Stimulated activated CD4-positive, alpha-beta T cell treated with anti-CD3 and anti-CD28 coated beads, Interleukin-1b, Interleukin-23, amount 100 ng/mL, for 24 hours (primary cell): ENCODE data around the gene PRPF8.
A peak's percentile ranks its signal among the peaks of the same experiment; 100 is the strongest.

ENCODE experiments used
- DNase-seq, 4 experiments: peaks; one replicate each; pipeline ENCODE4 v3.0.0-alpha.2; 2020; ENCODE audit warnings: low read depth in 4 of 4, low spot score in 1 of 4

PRPF8 gene

DNA sequence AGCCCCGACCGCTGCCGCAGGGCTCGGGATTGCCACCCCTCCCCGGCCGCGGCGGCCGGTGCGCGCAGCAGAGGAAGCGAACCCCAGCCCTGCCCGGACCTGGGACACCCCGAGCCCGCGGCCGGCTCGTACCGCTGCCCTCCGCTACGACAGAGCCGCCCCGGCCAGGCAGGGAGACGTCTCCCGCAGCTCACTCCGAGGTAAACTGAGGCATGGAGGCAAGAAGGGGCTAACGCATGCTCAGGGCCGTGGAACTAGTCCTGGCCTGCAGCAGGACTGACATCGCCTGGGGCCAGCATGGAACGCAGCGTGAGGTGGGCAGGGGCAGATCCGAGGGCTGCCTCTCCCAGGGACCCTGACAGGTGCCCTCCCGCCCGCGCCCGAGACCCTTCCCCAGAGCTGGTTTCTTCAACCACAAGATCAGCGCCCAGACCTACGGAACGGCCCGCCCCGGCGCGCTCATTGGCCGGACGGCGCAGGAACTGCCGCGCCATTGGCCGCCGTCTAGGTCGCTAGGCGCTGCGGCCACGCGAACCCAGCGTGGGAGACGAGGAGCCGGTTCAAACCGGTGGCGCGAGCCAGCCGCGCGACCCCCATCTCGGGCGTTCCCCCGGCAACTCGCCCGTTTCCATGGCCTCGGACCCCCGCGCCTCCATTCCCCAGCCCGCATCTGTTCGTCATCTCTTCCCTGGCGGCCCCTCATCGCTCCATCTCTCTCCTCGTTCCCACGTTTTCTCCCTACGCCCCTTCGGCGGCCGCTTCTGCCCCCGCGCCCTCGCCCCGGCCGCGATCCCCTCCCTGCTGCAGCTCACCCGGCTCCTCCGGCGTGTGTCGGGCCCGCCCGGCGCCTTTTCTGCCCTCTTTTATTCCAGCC lies 56.4 kb downstream of the PRPF8 start, which contains the start of gene SLC43A2:
TSS of gene SLC43A2 (minus strand) at position 853 of the 874 bp plus-strand sequence. CDS start 960 bp downstream, outside the sequence.
- DNase-seq, result peak; percentile 43 to 73 (median 60)

DNA sequence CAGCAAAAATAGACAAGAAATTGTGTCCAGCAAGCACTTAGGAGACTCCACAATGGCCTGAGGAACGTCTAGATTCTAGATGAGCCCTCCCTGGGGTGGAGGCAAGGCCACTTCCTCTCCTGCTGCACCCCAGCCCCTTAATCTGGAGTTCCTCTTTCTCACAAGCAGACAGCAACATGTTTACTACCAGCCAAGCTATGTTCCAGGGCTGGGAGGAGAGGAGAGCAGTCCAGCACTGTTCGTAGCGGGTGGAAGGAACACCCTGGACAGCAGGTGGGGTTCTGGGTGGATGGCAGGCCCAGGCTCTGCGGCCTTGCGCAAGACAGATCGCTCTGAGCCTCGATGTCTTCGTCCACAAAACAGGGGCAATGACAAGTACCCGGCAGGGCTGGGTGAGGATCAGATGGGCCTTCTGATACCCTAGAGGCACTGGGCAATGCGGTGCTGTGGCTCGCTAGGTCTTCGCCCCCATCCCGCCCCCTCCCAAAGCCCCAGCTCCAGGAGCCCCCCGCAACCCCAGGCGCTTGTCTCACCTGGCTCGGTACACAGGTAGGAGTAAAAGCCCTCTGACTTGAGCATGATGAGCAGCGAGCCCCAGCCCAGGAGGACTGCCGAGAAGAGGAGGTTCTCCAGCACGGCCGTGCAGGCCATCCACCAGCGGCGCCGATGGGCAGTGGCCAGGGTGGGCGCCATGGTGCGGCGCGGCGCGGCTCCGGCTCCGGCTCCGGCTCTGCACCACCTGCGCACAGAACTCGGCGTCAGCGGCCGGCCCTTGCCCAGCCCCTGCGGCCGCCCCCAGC lies 57.3 kb downstream of the PRPF8 start:
- no peak for DNase-seq

DNA sequence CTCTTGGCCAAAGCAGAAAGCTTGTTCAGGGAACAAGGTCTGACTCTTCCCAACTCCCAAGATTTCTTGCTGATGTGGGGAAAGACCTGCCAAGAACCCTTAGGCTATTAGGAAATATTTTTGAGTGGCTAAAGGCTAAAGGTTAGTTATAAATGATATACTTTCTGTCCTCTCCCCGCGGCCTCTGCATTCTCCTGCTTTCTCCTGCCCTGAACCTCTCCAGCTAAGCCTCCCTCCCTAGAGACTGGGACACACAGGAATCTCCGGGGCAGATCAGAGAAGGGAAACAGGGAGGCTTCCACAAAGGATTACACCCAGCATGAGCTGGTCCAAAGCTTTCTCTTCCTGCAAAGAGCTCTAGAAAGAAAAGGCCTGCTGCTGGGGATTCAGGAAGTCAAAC lies 58.3 kb downstream of the PRPF8 start:
- no peak for DNase-seq

DNA sequence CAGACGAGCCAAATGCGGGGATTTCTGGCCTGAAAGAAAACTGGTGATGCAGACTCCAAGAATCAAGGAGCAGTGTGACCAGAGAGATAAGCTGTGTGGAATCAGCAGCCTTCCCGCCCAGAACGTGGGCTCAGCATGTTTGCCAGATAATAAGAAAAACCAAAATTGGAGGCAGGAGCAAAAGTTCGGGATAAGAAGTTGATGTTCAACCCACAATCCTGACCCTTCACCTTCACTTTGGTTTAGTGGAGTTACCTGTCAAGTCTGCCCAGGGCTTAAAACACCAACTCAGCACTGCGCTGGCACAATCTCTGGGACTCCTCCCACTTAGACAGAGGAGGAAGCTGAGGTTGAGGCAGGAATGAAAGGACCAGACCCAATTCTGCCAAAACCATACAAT lies 59.1 kb downstream of the PRPF8 start:
- DNase-seq, result no peak

DNA sequence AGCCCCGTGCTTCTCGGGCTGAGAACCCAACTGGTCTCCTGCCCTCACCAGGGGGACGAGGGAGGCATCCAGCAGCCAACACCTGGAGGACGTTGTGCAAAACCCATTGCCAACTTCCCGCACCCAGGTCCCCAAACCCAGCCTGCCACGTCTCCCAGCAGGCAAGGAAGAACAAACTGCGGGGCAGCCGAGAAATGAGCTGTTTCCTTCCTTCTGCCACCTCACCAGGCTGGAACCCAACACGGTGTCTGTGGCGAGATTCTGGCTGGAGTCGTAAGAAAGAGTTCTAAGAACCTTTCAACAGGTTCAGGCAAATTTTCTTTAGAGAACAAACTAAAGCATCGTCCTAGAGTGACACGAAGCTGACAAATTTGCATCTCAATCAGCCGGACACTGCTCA lies 59.6 kb downstream of the PRPF8 start:
- DNase-seq, result no peak

DNA sequence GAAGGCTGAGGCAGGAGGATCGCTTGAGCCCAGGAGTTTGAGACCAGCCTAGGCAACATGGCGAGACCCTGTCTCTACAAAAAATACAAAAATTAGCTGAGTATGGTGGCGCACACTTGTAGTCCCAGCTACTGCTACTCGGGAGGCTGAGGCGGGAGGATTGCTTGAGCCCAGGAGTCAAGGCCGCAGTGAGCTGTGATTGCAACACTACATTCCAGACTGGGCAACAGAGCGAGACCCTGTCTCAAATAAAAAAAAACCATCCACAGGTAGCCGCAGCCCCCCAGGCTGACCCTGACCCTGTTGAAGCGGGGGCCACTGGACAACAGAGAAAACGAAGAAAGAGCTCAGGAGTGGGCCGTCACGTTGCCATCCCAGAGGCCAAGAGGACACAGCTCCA lies 60.0 kb downstream of the PRPF8 start:
- DNase-seq, result no peak

DNA sequence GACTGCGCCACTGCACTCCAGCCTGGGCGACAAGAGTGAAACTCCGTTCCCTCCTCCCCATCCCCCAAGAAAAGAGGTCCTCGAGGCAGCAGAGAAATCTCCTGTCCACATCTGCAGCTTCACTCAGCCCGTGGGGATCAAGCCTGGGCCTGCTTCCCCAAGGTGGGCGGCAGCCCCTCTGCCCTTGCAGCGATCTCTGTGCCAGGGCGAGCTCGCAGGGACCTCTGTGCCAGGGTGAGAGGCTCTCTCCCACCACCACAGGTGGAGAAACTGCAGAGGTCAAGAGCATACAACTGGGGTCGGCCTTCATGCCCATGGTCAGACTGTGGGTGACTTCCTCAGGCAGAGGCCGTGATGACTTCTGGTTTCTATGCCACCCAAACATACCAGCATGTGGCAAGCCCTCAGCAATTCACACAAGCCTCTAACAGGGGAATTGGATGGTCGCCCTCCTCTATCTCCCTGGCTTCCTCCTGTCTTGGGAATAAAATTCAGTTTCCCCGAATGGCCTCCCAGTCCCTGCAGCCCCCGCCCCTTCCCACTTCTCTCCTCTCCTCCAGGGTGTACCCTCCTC lies 61.5 kb downstream of the PRPF8 start:
- DNase-seq, result no peak

DNA sequence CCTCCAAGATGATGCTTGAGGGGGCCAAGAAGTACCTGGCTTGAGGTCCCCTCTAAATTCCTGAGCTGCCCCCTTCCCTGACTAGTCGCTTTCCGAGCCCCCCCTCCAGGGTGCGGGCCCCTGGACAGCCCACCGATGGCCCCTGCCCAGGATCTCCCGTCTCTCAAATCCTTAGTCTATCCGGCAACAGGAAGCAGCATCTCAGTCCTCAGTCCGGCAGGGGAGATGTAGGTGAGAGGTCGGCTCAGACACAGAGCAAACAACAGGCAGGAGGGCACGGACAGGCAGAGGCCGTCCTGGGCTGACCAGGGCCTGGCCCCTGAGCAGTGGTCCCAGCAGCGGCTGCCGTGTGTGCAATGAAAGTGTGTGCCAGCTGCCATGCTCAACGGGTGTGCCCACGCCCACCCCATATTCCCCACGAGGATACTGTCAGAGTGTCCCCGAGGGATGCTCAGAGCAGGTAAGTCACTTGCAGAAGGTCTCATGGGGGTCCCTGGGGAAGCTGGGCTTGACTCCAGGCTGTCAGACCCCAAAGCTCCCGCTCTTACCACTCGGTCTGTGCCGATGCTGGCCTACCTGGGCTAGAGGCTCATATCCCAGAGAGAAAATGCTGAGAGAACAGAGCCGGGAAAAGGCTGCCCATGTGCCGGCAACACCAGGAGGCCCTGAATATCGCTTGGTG lies 63.3 kb downstream of the PRPF8 start:
- no peak for DNase-seq

DNA sequence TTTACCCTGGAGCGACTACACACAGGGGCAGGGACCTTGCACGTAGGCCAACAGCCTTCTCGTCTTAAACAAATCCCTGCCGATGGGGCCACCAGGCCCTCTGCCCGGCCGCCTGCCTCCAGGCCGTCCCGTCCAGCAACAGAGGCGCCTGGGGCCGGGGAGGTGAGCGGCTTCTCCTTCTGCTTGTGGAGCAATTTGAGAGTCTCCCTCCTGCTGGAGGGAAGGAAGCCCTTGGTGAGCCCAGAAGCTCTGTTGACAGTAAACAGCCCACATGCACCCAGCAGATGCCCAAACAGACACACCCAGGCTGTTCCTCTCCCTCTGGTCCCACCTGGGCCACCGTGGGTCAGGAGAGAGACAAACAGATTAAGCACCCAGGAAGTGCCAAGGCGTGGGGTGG lies 64.2 kb downstream of the PRPF8 start:
- no peak for DNase-seq

DNA sequence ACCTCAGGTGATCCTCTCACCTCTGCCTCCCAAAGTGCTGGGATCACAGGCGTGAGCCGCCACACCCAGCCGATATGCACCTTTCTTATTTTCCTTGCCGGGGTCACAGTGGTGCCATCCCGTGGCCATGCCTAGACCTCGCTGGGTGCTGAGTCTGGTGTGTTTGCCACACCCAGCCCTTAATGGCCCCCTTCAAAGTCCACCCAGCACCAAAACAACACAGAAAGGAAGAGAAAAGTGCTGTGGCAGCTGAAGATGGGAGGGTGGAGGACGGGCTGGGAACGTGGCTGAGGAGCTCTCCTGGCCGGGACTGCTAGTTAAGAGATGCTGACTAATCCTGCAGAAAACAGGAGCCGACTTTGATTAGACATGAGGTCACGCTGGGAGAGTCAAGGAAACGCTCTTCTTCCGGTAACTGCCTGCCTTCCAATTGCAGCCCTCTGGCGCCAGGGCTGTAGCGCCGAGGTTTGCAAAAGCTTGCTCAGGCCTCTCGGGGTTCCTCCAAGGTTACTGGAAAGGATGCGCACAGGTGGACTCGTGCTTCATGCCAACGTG lies 67.0 kb downstream of the PRPF8 start:
- no peak for DNase-seq

DNA sequence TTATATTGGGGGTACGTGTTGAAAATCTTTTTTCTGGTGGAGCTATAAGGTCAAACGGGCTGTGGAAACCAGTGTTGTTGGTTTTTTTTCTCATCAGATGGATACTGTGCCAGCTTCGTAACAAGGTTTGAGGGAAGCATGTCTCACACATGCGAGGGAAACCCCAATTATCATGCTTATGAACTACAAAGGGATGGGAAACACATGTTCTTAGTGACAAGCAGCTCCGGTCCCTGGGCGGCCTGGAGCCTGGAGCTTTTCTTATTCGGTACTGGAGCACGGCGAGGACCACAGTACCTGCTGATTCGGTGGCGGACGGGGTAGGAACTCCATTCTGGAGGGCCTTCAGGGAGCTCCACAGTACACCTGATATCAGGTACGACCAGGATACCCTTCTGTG lies 68.6 kb downstream of the PRPF8 start:
- no peak for DNase-seq

DNA sequence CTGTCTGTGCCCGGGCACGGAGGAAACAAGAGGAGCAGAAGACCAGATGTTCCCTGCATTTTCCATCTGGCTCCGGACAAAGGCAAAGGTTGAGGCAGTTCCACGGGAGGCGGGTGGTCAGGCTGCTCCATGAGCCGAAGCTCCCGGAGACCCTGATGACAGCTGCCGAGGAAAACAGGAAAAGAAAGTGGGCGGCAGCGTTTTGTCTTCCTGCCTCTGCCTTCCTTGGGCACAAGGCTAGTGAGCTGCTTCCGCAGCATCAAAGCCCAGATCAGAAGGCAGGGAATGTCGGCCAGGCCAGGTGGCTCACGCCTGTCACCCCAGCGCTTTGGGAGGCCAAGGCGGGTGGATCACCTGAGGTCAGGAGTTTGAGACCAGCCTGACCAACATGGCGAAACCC lies 72.3 kb downstream of the PRPF8 start:
- no peak for DNase-seq

DNA sequence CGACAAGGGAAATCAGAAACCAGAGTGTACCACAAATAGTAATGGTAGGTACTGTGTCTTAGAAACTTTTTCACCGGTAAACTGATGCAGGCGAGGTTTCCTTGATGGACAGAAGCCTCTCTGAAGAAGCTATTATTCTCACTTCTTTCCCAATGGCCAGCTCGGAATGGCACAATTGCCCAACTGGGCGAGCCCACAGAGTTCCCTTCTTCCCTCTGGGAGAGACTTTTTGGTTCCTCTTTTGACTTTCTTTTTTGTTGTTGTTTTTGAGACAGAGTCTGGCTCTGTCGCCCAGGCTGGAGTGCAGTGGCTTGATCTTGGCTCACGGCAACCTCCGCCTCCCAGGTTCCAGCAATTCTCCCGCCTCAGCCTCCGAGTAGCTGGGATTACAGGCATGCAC lies 73.0 kb downstream of the PRPF8 start:
- no peak for DNase-seq

DNA sequence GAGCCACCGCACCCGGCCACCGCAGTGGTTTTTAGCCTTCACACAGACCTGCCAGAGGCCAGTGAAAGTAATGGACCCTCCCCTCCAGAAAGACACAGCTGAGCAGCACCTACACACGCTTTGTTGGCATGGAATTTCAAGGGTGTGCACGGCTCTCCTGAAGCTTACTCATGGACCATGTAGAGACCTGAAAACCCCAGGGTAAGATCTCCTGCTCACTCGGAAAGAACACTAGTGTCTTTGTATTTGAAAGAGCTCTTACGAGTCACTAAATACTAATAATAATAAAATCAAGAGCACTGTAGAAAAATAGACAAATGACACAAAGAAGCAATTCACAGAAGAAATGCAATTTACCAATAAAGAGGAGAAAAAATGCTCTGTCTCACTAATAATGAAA lies 76.0 kb downstream of the PRPF8 start:
- DNase-seq, result no peak

DNA sequence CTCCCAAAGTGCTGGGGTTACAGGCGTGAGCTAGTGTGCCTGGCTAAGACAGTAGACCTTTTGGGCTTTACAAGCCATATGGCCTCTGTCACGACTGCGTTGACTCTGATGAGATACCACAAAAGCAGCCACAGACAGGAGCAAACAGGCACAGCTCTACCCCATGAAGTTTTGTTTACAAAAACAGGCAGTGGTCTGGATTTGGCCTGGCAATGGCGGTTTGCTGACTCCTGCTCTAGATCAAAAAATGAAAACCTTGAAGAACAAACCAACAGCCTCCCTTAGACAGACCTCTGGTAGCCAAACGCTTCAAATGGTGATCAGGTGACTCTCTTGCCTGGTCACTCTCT lies 76.7 kb downstream of the PRPF8 start:
- no peak for DNase-seq

DNA sequence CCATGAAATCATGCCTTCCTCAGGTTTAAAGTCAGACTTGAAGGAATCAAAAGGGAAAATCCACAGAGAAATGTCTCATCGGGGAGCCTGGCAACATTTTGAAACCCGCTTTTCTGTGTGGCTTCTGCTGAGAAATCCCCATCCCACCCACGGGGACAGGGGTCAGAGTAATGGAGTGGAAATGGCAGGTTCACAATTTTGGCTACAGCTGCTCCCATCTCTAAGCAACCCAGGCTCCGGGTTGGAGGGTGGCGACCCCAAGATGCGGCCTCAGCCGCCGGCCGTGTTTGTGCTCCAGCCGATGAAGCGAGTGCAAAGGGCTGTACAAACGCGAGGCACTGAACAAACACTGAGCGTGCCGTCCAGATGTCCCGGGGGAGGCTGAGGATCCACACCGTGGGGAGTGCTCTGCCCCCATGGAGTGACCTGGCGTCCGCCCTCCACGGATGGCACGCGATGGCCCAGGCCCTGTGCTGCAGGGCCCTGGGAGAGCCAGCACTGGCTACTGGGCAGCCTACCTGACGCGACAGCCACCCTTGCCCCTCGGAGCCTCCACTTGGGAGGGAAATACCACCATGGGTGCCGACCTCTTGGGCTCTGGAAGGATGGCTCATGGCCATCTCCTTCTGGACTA lies 78.2 kb downstream of the PRPF8 start:
- no peak for DNase-seq

DNA sequence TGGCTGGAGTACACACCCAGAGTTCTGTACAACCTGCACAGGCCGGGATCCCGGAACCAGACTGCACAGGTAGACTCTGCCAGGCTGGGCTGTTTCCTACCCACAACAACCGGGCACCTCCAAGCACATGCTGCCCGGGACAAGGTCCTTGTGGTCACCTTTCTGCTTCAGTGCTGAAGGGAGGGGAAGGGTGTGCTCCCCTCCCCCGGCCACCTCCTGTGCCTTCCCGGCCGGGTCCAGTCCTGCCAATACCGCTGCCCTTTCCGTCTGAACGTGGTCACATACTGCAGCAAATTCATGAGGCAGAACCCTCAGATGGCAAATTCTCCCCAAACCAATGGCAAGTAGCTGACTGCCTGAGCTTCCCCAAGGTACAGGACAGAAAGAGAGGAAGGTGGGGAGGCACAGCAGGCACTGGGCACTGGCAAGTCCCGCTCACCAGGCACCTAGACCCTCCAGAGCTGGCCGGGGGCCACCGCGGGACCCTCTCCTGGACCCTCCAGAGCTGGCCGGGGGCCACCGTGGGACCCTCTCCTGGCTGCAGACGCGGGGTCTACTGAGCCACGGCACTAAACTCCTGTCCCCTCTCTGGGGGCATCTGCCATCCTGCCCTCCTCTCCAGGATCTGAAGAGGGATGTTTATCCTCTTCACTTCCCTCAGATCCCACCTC lies 78.9 kb downstream of the PRPF8 start:
- no peak for DNase-seq

DNA sequence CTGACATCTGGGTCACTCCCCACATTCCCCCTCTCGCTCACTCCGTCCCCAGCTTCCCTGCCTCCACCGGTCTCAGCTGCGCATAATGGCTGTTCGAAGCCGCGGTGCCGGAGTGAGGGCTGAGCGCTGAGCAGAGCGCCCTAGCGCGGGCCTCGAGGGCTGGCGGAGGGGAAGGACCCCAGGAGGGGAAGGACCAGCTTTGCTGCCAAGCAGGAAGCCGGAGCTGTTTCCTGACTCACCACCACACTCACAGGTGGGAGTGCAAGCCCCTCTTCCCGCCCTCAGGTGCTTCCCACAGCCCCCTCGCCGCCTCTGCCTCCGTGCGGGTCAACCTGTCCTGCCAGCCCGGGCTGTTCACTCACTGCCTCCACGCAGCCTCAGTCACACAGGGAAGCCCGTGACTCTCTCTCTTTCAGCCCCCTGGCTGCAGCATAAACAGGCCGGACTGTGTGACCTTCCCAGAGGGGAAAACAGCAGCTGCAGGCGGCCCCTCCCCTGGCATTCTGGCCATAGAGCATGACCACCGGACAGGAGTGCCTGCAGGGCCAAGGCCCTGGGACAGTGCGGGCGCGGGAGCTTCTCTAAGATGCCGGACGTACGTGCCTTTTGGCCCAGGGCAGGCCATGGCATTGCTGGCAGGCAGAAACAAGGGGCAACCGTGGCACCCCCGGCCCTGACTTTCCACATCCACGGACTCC lies 79.7 kb downstream of the PRPF8 start:
- DNase-seq, result no peak

DNA sequence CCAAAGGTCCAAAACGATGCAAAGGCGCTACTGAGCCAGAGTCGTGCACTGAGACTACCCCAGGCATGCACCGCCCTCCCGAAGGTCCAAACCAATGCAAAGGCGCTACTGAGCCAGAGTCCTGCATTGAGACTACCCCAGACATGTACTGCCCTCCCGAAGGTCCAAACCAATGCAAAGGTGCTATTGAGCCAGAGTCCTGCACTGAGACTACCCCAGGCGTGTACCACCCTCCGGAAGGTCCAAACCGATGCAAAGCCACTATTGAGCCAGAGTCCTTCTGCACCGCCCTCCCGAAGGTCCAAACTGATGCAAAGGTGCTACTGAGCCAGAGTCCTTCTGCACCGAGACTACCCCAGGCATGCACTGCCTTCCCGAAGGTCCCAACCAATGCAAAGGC lies 83.1 kb downstream of the PRPF8 start:
- DNase-seq, result no peak
